ENCODE data around the gene SCT.

SCT gene

GRCh38 chr11:660681-661444 is 33.9 kb upstream of the SCT start:
- TF ChIP-seq CTCF (IDR thresholded peaks at IDR 0.05; ENCODE audit: low read depth, low read length, missing control alignments) = no peak
- no peak overlapping the region for H3K4me3 ChIP-seq (ENCODE audit: low read depth, low read length)
- in situ Hi-C loops (cut with HindIII; ENCODE audit: low sequenced_read_pairs) = loop anchor here (25.0 kb wide), 1 partner anchor 101 kb away; no protein-coding TSS in a partner anchor
- DNase-seq (ENCODE audit: low read depth) = no peak

GRCh38 chr11:660281-660680 is 33.3 kb upstream of the SCT start:
- no peak for TF ChIP-seq CTCF (IDR thresholded peaks at IDR 0.05; ENCODE audit: low read depth, low read length, missing control alignments)
- in situ Hi-C loops (cut with HindIII; ENCODE audit: low sequenced_read_pairs) = loop anchor here (25.0 kb wide), 1 partner anchor 102 kb away; no protein-coding TSS in a partner anchor
- no peak for DNase-seq (ENCODE audit: low read depth)
- no peak overlapping the region for H3K4me3 ChIP-seq (ENCODE audit: low read depth, low read length)

- no peak for DNase-seq (ENCODE audit: low read depth)
- no peak overlapping the region for H3K4me3 ChIP-seq (ENCODE audit: low read depth, low read length)
- TF ChIP-seq CTCF (IDR thresholded peaks at IDR 0.05; ENCODE audit: low read depth, low read length, missing control alignments) = no peak
- in situ Hi-C loops (cut with HindIII; ENCODE audit: low sequenced_read_pairs) = loop anchor here (25.0 kb wide), 1 partner anchor 103 kb away; no protein-coding TSS in a partner anchor
Measured at GRCh38 chr11:659532-660085, 32.6 kb upstream of the SCT start.

- no peak overlapping the region for H3K4me3 ChIP-seq (ENCODE audit: low read depth, low read length)
- TF ChIP-seq CTCF (IDR thresholded peaks at IDR 0.05; ENCODE audit: low read depth, low read length, missing control alignments) = no peak
- no peak for DNase-seq (ENCODE audit: low read depth)
- in situ Hi-C loops (cut with HindIII; ENCODE audit: low sequenced_read_pairs) = loop anchor here (25.0 kb wide), 1 partner anchor 105 kb away; no protein-coding TSS in a partner anchor
Measured at GRCh38 chr11:657691-658126, 30.7 kb upstream of the SCT start.

GRCh38 chr11:656866-657265 is 29.9 kb upstream of the SCT start:
- in situ Hi-C loops (cut with HindIII; ENCODE audit: low sequenced_read_pairs) = loop anchor here (25.0 kb wide), 1 partner anchor 105 kb away; no protein-coding TSS in a partner anchor
- no peak for TF ChIP-seq CTCF (IDR thresholded peaks at IDR 0.05; ENCODE audit: low read depth, low read length, missing control alignments)
- DNase-seq (ENCODE audit: low read depth) = no peak
- no peak overlapping the region for H3K4me3 ChIP-seq (ENCODE audit: low read depth, low read length)

GRCh38 chr11:656426-656825 is 29.4 kb upstream of the SCT start:
- no peak for TF ChIP-seq CTCF (IDR thresholded peaks at IDR 0.05; ENCODE audit: low read depth, low read length, missing control alignments)
- in situ Hi-C loops (cut with HindIII; ENCODE audit: low sequenced_read_pairs) = loop anchor here (25.0 kb wide), 1 partner anchor 106 kb away; no protein-coding TSS in a partner anchor
- DNase-seq (ENCODE audit: low read depth) = no peak

More at GRCh38 chr11:656426-656825, 29.4 kb upstream of the SCT start:
- H3K4me3 ChIP-seq (ENCODE audit: low read depth, low read length) = no peak overlapping the region
